ENCODE measurements around the gene KCNQ1. TPM values are rescaled to one million over a fixed set of nuclear protein-coding genes. Genes with fewer than 3 reads are reported as not detected.

Gene KCNQ1
- total and polyA plus RNA-seq, 4 donors = 15.4 to 41.7 (median 26.2) TPM

- TF ChIP-seq, protein P1, sequence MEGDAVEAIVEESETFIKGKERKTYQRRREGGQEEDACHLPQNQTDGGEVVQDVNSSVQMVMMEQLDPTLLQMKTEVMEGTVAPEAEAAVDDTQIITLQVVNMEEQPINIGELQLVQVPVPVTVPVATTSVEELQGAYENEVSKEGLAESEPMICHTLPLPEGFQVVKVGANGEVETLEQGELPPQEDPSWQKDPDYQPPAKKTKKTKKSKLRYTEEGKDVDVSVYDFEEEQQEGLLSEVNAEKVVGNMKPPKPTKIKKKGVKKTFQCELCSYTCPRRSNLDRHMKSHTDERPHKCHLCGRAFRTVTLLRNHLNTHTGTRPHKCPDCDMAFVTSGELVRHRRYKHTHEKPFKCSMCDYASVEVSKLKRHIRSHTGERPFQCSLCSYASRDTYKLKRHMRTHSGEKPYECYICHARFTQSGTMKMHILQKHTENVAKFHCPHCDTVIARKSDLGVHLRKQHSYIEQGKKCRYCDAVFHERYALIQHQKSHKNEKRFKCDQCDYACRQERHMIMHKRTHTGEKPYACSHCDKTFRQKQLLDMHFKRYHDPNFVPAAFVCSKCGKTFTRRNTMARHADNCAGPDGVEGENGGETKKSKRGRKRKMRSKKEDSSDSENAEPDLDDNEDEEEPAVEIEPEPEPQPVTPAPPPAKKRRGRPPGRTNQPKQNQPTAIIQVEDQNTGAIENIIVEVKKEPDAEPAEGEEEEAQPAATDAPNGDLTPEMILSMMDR (IDR thresholded peaks at IDR 0.05; ENCODE audit: control extremely low read depth, extremely low read depth) = no peak
- Histone ChIP-seq H3K9ac (ENCODE audit: insufficient read depth in 1 of 2, low read length in 2 of 2) (no peak overlapping the region), H3K9me3 (ENCODE audit: control insufficient read depth in 4 of 4, insufficient read depth in 3 of 4, low read length in 3 of 4) (no peaks in the 10 kb centered on the region), H3K4me3 (no peak overlapping the region), H3K27ac (ENCODE audit: low read depth in 1 of 2, low read length in 1 of 2) (no peak overlapping the region), H3K4me1 (ENCODE audit: control insufficient read depth in 5 of 5, insufficient read depth in 5 of 5, low read length in 5 of 5) (peaks cover 7 to 53% (median 23%) of the 10 kb centered on the region in 5 donors), H3K36me3 (ENCODE audit: control insufficient read depth in 4 of 4, insufficient read depth in 4 of 4, low read length in 4 of 4) (no peaks in the 10 kb centered on the region), H3K27me3 (ENCODE audit: control insufficient read depth in 3 of 3, insufficient read depth in 3 of 3, low read length in 2 of 3) (no peaks in the 10 kb centered on the region)
- WGBS, 2 donors = 44 to 74% methylated on average over 39 of the region's 39 CpGs
- peak; percentile 88 to 92 (median 91) for DNase-seq
- ATAC-seq (ENCODE audit: insufficient read depth, low FRiP score) = no peak
These were observed 362.3 kb downstream of the KCNQ1 start for GRCh38 chr11:2807025-2807681.

DNA sequence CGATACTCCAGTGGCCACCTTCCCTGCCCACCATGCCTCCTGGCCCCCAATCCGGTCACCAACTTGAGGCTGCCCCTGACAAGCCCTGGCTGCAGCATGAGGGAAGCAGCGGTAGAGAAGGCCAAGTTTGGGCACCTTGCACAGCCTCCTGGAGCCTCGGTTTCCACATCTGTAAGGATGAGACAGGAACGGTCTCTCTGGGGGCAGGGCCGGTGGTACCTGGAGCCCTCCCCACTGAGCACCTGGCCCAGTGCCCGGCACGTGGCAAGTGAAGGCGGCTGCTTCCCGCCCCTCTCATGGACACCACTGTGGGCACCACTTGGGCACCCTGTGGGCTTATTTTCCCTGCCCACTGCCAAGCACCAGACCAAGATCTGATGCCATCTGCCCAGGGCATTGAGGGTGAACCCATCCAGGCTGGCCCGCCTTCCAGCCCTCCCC, 363.0 kb downstream of the KCNQ1 start:
- DNase-seq (no peak), ATAC-seq (ENCODE audit: insufficient read depth, low FRiP score) (no peak)
- Histone ChIP-seq H3K36me3 (ENCODE audit: control insufficient read depth in 4 of 4, insufficient read depth in 4 of 4, low read length in 4 of 4) (no peaks in the 10 kb centered on the region), H3K27ac (ENCODE audit: low read depth in 1 of 2, low read length in 1 of 2) (peak overlapping the region in 1 of 2 donors; percentile 18), H3K9ac (ENCODE audit: insufficient read depth in 1 of 2, low read length in 2 of 2) (peak overlapping the region in 1 of 2 donors; percentile 38), H3K9me3 (ENCODE audit: control insufficient read depth in 4 of 4, insufficient read depth in 3 of 4, low read length in 3 of 4) (no peaks in the 10 kb centered on the region), H3K27me3 (ENCODE audit: control insufficient read depth in 3 of 3, insufficient read depth in 3 of 3, low read length in 2 of 3) (no peaks in the 10 kb centered on the region), H3K4me1 (ENCODE audit: control insufficient read depth in 5 of 5, insufficient read depth in 5 of 5, low read length in 5 of 5) (peaks cover 7 to 57% (median 27%) of the 10 kb centered on the region in 5 donors), H3K4me3 (no peak overlapping the region)
- TF ChIP-seq, protein P1 (IDR thresholded peaks at IDR 0.05; ENCODE audit: control extremely low read depth, extremely low read depth) = no peak
- 77 to 84% methylated on average over 11 of the region's 11 CpGs for WGBS, 2 donors

- no peak overlapping the region for H3K27ac ChIP-seq (ENCODE audit: low read depth in 1 of 2, low read length in 1 of 2)
- peak in 1 of 3 donors; percentile 10 for DNase-seq
- 90 to 91% methylated on average over 15 of the region's 15 CpGs for WGBS, 2 donors
- no peak for ATAC-seq (ENCODE audit: insufficient read depth, low FRiP score)
- no peaks in the 10 kb centered on the region for H3K36me3 ChIP-seq (ENCODE audit: control insufficient read depth in 4 of 4, insufficient read depth in 4 of 4, low read length in 4 of 4)
- no peaks in the 10 kb centered on the region for H3K27me3 ChIP-seq (ENCODE audit: control insufficient read depth in 3 of 3, insufficient read depth in 3 of 3, low read length in 2 of 3)
- TF ChIP-seq, protein P1 (IDR thresholded peaks at IDR 0.05; ENCODE audit: control extremely low read depth, extremely low read depth) = no peak
- H3K9me3 ChIP-seq (ENCODE audit: control insufficient read depth in 4 of 4, insufficient read depth in 3 of 4, low read length in 3 of 4) = peaks cover 0 to 1% (median 0%) of the 10 kb centered on the region in 4 donors
- peaks cover 7 to 69% (median 30%) of the 10 kb centered on the region in 5 donors for H3K4me1 ChIP-seq (ENCODE audit: control insufficient read depth in 5 of 5, insufficient read depth in 5 of 5, low read length in 5 of 5)
- H3K4me3 ChIP-seq = no peak overlapping the region
- no peak overlapping the region for H3K9ac ChIP-seq (ENCODE audit: insufficient read depth in 1 of 2, low read length in 2 of 2)
These were observed 364.3 kb downstream of the KCNQ1 start for GRCh38 chr11:2808850-2809846.
